ENCODE data around the gene EXOC3. TPM values are rescaled to one million over a fixed set of nuclear protein-coding genes. Genes with fewer than 3 reads are reported as not detected.

Gene EXOC3
- polyA plus RNA-seq, 1 donor from 2014 or later: 27.7 TPM

DNA sequence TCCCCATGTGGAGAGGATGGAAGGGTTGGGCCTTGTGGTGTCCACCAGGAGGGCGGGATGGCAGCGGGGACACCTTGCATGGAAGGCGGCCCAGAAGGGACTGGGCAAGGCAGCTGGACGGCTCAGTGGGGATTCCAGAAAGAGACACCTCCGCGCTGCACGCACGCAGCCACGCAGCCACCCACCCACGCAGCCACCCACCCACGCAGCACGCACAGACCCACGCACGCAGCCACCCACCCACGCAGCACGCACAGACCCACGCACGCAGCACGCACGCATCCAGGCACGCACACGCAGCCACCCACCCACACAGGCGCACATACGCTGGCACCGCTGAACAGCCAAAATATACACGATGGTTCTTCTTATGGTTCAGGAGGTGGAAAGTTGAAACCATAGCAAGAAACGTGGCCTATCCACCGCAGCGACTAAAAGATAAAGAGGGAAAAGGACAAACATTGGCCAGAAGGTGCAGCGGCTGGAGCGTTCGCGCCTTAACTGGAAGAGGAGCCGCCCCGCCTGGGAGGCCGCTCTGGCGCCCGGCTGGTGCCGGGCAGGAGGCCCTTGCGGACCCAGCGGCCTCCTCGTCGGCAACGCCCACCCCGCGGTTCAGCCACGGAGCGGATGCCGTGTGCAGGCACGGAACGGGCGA is 22.2 kb upstream of the EXOC3 start:
- no peaks in the 10 kb centered on the region for H3F3A ChIP-seq (ENCODE audit: insufficient read depth, low read length, poor library complexity, severe bottlenecking)
- H3K36me3 ChIP-seq (ENCODE audit: insufficient read depth, low read length): no peaks in the 10 kb centered on the region
- no peaks in the 10 kb centered on the region for H3K79me2 ChIP-seq (replicated peaks; ENCODE audit: insufficient read depth, low read length)
- TF ChIP-seq POLR2AphosphoS5 (IDR thresholded peaks at IDR 0.05): no peak
- TF ChIP-seq SMC3 (conservative IDR thresholded peaks at IDR 0.05; ENCODE audit: poor library complexity): no peak
- no peak for TF ChIP-seq EZH2 (IDR thresholded peaks at IDR 0.05; ENCODE audit: borderline replicate concordance, insufficient read depth, low read length, poor library complexity, severe bottlenecking)
- no peak for TF ChIP-seq CTCF (IDR thresholded peaks at IDR 0.05; ENCODE audit: poor library complexity, severe bottlenecking)
- H3K4me3 ChIP-seq (ENCODE audit: low read length): no peak overlapping the region
- H3K9me3 ChIP-seq (ENCODE audit: low read length): no peaks in the 10 kb centered on the region
- no peaks in the 10 kb centered on the region for H3K27me3 ChIP-seq (ENCODE audit: insufficient read depth, low read depth, low read length)
- H2AFZ ChIP-seq (ENCODE audit: low read depth, low read length): no peak overlapping the region
- no peak overlapping the region for H3K27ac ChIP-seq (ENCODE audit: low read length)
- H3K9me2 ChIP-seq (ENCODE audit: insufficient read depth, low read length): no peaks in the 10 kb centered on the region
- H3K9ac ChIP-seq (ENCODE audit: low read length): no peak overlapping the region
- H4K20me1 ChIP-seq (ENCODE audit: insufficient read depth): no peaks in the 10 kb centered on the region
- H3K4me2 ChIP-seq (ENCODE audit: low read length): no peak overlapping the region

DNA sequence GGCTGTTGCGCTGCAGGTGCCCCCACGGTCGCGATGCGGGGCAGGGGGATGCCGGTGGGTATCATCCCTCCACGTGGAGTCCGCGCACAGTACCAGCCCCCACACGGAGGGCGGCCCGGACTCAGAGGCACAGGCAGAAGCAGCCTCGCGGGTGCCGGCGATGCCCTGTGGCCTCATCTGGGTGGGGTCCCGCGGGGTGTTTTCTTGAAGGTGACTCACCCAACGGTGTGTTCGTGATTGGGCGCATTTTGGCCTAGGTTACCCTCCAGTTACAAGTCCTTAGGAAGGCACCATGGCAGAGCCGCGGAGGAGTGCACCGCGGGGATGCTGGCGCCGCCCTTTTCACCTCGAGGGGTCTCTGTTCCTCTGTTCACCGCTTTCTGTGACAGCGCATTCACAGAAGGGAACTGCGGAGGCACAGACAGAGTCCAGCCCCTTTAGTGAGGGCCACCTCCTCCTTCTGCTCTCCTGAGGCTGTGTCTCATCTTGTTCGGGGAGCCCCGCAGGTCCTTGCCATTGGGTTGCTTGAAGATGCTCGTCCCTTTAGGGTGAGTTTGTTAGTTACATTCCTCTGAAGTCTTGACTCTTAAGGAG is 21.6 kb upstream of the EXOC3 start:
- no peaks in the 10 kb centered on the region for H3K27me3 ChIP-seq (ENCODE audit: insufficient read depth, low read depth, low read length)
- no peaks in the 10 kb centered on the region for H3K9me3 ChIP-seq (ENCODE audit: low read length)
- no peaks in the 10 kb centered on the region for H3K9me2 ChIP-seq (ENCODE audit: insufficient read depth, low read length)
- H4K20me1 ChIP-seq (ENCODE audit: insufficient read depth): no peaks in the 10 kb centered on the region
- H3F3A ChIP-seq (ENCODE audit: insufficient read depth, low read length, poor library complexity, severe bottlenecking): no peaks in the 10 kb centered on the region
- TF ChIP-seq SMC3 (conservative IDR thresholded peaks at IDR 0.05; ENCODE audit: poor library complexity) (no peak), POLR2AphosphoS5 (IDR thresholded peaks at IDR 0.05) (no peak), TAF1 (IDR thresholded peaks at IDR 0.05; ENCODE audit: low read depth) (no peak), MXI1 (conservative IDR thresholded peaks at IDR 0.05; ENCODE audit: poor library complexity, severe bottlenecking) (no peak), EP300 (conservative IDR thresholded peaks at IDR 0.05; ENCODE audit: poor library complexity, severe bottlenecking) (no peak), RAD21 (conservative IDR thresholded peaks at IDR 0.05) (no peak), CTCF (IDR thresholded peaks at IDR 0.05; ENCODE audit: poor library complexity, severe bottlenecking) (no peak), EZH2 (IDR thresholded peaks at IDR 0.05; ENCODE audit: borderline replicate concordance, insufficient read depth, low read length, poor library complexity, severe bottlenecking) (no peak)
- TF ChIP-seq, protein P1, sequence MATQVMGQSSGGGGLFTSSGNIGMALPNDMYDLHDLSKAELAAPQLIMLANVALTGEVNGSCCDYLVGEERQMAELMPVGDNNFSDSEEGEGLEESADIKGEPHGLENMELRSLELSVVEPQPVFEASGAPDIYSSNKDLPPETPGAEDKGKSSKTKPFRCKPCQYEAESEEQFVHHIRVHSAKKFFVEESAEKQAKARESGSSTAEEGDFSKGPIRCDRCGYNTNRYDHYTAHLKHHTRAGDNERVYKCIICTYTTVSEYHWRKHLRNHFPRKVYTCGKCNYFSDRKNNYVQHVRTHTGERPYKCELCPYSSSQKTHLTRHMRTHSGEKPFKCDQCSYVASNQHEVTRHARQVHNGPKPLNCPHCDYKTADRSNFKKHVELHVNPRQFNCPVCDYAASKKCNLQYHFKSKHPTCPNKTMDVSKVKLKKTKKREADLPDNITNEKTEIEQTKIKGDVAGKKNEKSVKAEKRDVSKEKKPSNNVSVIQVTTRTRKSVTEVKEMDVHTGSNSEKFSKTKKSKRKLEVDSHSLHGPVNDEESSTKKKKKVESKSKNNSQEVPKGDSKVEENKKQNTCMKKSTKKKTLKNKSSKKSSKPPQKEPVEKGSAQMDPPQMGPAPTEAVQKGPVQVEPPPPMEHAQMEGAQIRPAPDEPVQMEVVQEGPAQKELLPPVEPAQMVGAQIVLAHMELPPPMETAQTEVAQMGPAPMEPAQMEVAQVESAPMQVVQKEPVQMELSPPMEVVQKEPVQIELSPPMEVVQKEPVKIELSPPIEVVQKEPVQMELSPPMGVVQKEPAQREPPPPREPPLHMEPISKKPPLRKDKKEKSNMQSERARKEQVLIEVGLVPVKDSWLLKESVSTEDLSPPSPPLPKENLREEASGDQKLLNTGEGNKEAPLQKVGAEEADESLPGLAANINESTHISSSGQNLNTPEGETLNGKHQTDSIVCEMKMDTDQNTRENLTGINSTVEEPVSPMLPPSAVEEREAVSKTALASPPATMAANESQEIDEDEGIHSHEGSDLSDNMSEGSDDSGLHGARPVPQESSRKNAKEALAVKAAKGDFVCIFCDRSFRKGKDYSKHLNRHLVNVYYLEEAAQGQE (IDR thresholded peaks at IDR 0.05; ENCODE audit: borderline replicate concordance): no peak
- no peak overlapping the region for H2AFZ ChIP-seq (ENCODE audit: low read depth, low read length)
- H3K36me3 ChIP-seq (ENCODE audit: insufficient read depth, low read length): no peaks in the 10 kb centered on the region
- no peak overlapping the region for H3K4me2 ChIP-seq (ENCODE audit: low read length)
- H3K9ac ChIP-seq (ENCODE audit: low read length): no peak overlapping the region
- H3K27ac ChIP-seq (ENCODE audit: low read length): no peak overlapping the region
- no peaks in the 10 kb centered on the region for H3K79me2 ChIP-seq (replicated peaks; ENCODE audit: insufficient read depth, low read length)
- H3K4me3 ChIP-seq (ENCODE audit: low read length): no peak overlapping the region

Measured in neural cell (in vitro differentiated cells).